Measurements from ENCODE around the gene LEKR1.

- TF ChIP-seq CTCF (IDR thresholded peaks at IDR 0.05) (no peak), POLR2A (IDR thresholded peaks at IDR 0.05) (no peak)
Observed at GRCh38 chr3:157027861-157028745, 201.9 kb downstream of the LEKR1 start.

Data from testis (tissue), 2 donors.